HepG2 (cell line): ENCODE results near the gene PTPRE. TPM values are rescaled to one million over a fixed set of nuclear protein-coding genes. Genes with fewer than 3 reads are reported as not detected.
"Not testable (repeated sequence)": the region's sequence is repeated elsewhere in the genome, so short reads cannot be mapped to it uniquely, and the experiment has no call there.

Experiments used
- ATAC-seq: fragments of 200-7000 bp; cut with Tn5 transposase; 3 replicates; pipeline ENCODE4 v1.9.1; 2020; ENCODE audit warnings: mild to moderate bottlenecking, moderate library complexity
- BruUV-seq: library from RNA; stranded (reverse); fragments of 400-500 nt; replicated peaks from 2 replicates; lab custom pipeline; 2021; lab: Mats Ljungman, UMichigan
- CTCF ChIA-PET: fragments of 300-600 bp; formaldehyde crosslinking; extraction: SDS; loops from one replicate; lab custom pipeline; 2021; ENCODE audit warnings: low total read pairs, inconsistent platforms, low intra/inter-chr PET ratio; lab: Yijun Ruan, JAX
- POLR2A ChIA-PET: fragments of 350-600 bp; sonication (Branson Sonifier 250); formaldehyde crosslinking; loops from one replicate; lab custom pipeline; 2020; ENCODE audit warnings: antibody characterized with exemption, inconsistent platforms; lab: Yijun Ruan, JAX
- DNase-seq: peaks from one replicate; pipeline ENCODE4 v3.0.0-alpha.2; 2015; ENCODE audit warnings: low spot score
- FAIRE-seq: peaks from 3 replicates; lab custom pipeline; 2011; peaks lifted over from hg19 to GRCh38; lab: Jason Lieb, UNC
- H2AFZ ChIP-seq: one replicate; pipeline ENCODE4 v1.6.1; 2011; ENCODE audit warnings: low read length, inconsistent platforms
- H3K27ac ChIP-seq: fragments of 300-600 bp; 3 replicates; pipeline ENCODE4 v1.8.0; 2011; ENCODE audit warnings: mixed run types, mild to moderate bottlenecking, mixed read lengths, low read length, inconsistent platforms; ENCODE audit not compliant: insufficient read depth; ENCODE audit errors: extremely low read length
- H3K27me3 ChIP-seq, 2 experiments: fragments of 200-600 bp in 1 of 2; 2 replicates in 1 of 2; 3 replicates in 1 of 2; pipeline versions ENCODE4 v1.6.0 to v1.8.0; 2011; ENCODE audit warnings: low read length in 2 of 2, mild to moderate bottlenecking in 2 of 2, moderate library complexity in 2 of 2, inconsistent platforms in 1 of 2; ENCODE audit not compliant: insufficient read depth in 2 of 2, control insufficient read depth in 1 of 2
- H3K36me3 ChIP-seq, 2 experiments: fragments of 200-600 bp in 1 of 2; replicated peaks in 1 of 2; 2 replicates in 1 of 2; 3 replicates in 1 of 2; pipeline versions ENCODE4 v1.5.1 to v1.8.0; 2011; ENCODE audit warnings: low read length in 2 of 2, inconsistent platforms in 1 of 2; ENCODE audit not compliant: insufficient read depth in 2 of 2, control insufficient read depth in 1 of 2
- H3K4me1 ChIP-seq: 2 replicates; pipeline ENCODE4 v1.5.1; 2012; ENCODE audit warnings: low read length, inconsistent platforms; ENCODE audit not compliant: insufficient read depth
- H3K4me2 ChIP-seq: 2 replicates; pipeline ENCODE4 v1.6.0; 2011; ENCODE audit warnings: low read depth, low read length, inconsistent platforms
- H3K4me3 ChIP-seq, 3 experiments: fragments of 200-600 bp in 1 of 3; sonication (generic), shearing (Covaris generic) in 1 of 3; replicated peaks in 1 of 3; 2 replicates each; pipeline ENCODE4 v1.5.1; 2011 to 2016; ENCODE audit warnings: low read length in 3 of 3, inconsistent platforms in 2 of 3, low read depth in 2 of 3, mild to moderate bottlenecking in 2 of 3, control low read depth in 1 of 3, mixed read lengths in 1 of 3; ENCODE audit not compliant: insufficient read depth in 1 of 3
- H3K79me2 ChIP-seq: one replicate; pipeline ENCODE4 v1.6.1; 2011; ENCODE audit warnings: low read length, inconsistent platforms; ENCODE audit not compliant: insufficient read depth
- H3K9ac ChIP-seq: 2 replicates; pipeline ENCODE4 v1.6.0; 2011; ENCODE audit warnings: mild to moderate bottlenecking, low read depth, low read length, inconsistent platforms; ENCODE audit not compliant: insufficient read depth
- H3K9me3 ChIP-seq: 2 replicates; pipeline ENCODE4 v1.5.1; 2012; ENCODE audit warnings: mild to moderate bottlenecking, low read length
- H4K20me1 ChIP-seq: 2 replicates; pipeline ENCODE4 v1.6.0; 2011; ENCODE audit warnings: inconsistent platforms, mild to moderate bottlenecking, low read length, moderate library complexity; ENCODE audit not compliant: insufficient read depth
- ATRX ChIP-seq: sonication (generic); formaldehyde crosslinking; IDR thresholded peaks from 2 replicates; pipeline ENCODE4 v1.4.0; 2020; ENCODE audit warnings: missing genetic modification reagents, borderline replicate concordance
- DR1 ChIP-seq: sonication (generic); formaldehyde crosslinking; IDR thresholded peaks from 2 replicates; pipeline ENCODE4 v1.8.0; 2021; ENCODE audit warnings: mild to moderate bottlenecking, missing genetic modification reagents, inconsistent platforms
- MEIS1 ChIP-seq: sonication (generic); formaldehyde crosslinking; IDR thresholded peaks from 2 replicates; pipeline ENCODE4 v1.9.0; 2021; ENCODE audit warnings: mild to moderate bottlenecking, missing genetic modification reagents, moderate library complexity, borderline replicate concordance
- SSRP1 ChIP-seq: IDR thresholded peaks from 2 replicates; pipeline ENCODE4 v1.6.1; 2016; ENCODE audit warnings: control low read depth
- ZBTB7A ChIP-seq: sonication (generic); formaldehyde crosslinking; IDR thresholded peaks from 2 replicates; pipeline ENCODE4 v1.8.0; 2022; ENCODE audit warnings: mild to moderate bottlenecking, missing genetic modification reagents
- ZC3H4 ChIP-seq: sonication (generic); formaldehyde crosslinking; IDR thresholded peaks from 2 replicates; pipeline ENCODE4 v1.4.0; 2020; ENCODE audit warnings: missing genetic modification reagents, borderline replicate concordance
- ZNF337 ChIP-seq: sonication (generic); formaldehyde crosslinking; IDR thresholded peaks from 2 replicates; pipeline ENCODE4 v1.5.1; 2020; ENCODE audit warnings: missing genetic modification reagents, low read depth, mild to moderate bottlenecking, borderline replicate concordance
- ZNF891 ChIP-seq: sonication (generic); formaldehyde crosslinking; IDR thresholded peaks from 2 replicates; pipeline ENCODE4 v1.5.0; 2020; ENCODE audit warnings: mild to moderate bottlenecking, missing genetic modification reagents
- WGBS: methylation state at CpG from one replicate; pipeline ENCODE4 v1.1.6; 2017; ENCODE audit warnings: low lambda C conversion rate; 5-methylcytosine and 5-hydroxymethylcytosine counted together
- in situ Hi-C: cut with HindIII; loops from 2 replicates; pipeline ENCODE4 v1.10.0; 2017; ENCODE audit warnings: low pct_unique_long_range_greater_than_20kb; ENCODE audit not compliant: extremely low pct_ligation_motif_present
- intact Hi-C: fragments of 100-400 bp; cut with micrococcal nuclease; formaldehyde crosslinking; loops from one replicate; pipeline ENCODE4 v1.10.0; 2022; ENCODE audit not compliant: unreplicated experiment
- polyA plus RNA-seq, 8 experiments: library from polyadenylated mRNA; depleted of rRNA in 3 of 8; stranded (reverse) in 7 of 8; unstranded in 1 of 8; fragments of >200 nt; fragmentation: Illumina TruSeq in 4 of 8; extraction: Trizol in 4 of 8; gene quantifications; 2 replicates each; pipeline versions ENCODE4 v1.2.1 to v1.2.3, GENCODE V29; 2011 to 2016; ENCODE audit warnings: low read depth in 4 of 8, missing spikeins in 1 of 8, mixed read lengths in 1 of 8; ENCODE audit not compliant: insufficient read depth in 1 of 8
- total RNA-seq, 5 experiments: library from RNA; depleted of rRNA; stranded (reverse); fragments of >200 nt; fragmentation: Illumina TruSeq; extraction: Trizol; gene quantifications; 2 replicates each; pipeline ENCODE4 v1.2.3, GENCODE V29; 2016; ENCODE audit warnings: low read depth in 1 of 5
- TF ChIP-seq, protein P1 (sequence below): sonication (generic); formaldehyde crosslinking; IDR thresholded peaks from 2 replicates; pipeline ENCODE4 v1.4.0; 2020; ENCODE audit warnings: missing genetic modification reagents, borderline replicate concordance
- TF ChIP-seq, protein P2 (sequence below): sonication (generic); formaldehyde crosslinking; IDR thresholded peaks from 2 replicates; pipeline ENCODE4 v1.5.1; 2020; ENCODE audit warnings: missing genetic modification reagents, mild to moderate bottlenecking, borderline replicate concordance
- TF ChIP-seq, protein P3 (sequence below): sonication (generic); formaldehyde crosslinking; IDR thresholded peaks from 2 replicates; pipeline ENCODE4 v1.8.0; 2022; ENCODE audit warnings: mild to moderate bottlenecking, missing genetic modification reagents, moderate library complexity

Gene PTPRE
- total and polyA plus RNA-seq, 2 of the 13 experiments (the other 11 are each of a cell fraction or from before 2014, with no cell fraction given): 0.01 to 0.02 TPM

DNA sequence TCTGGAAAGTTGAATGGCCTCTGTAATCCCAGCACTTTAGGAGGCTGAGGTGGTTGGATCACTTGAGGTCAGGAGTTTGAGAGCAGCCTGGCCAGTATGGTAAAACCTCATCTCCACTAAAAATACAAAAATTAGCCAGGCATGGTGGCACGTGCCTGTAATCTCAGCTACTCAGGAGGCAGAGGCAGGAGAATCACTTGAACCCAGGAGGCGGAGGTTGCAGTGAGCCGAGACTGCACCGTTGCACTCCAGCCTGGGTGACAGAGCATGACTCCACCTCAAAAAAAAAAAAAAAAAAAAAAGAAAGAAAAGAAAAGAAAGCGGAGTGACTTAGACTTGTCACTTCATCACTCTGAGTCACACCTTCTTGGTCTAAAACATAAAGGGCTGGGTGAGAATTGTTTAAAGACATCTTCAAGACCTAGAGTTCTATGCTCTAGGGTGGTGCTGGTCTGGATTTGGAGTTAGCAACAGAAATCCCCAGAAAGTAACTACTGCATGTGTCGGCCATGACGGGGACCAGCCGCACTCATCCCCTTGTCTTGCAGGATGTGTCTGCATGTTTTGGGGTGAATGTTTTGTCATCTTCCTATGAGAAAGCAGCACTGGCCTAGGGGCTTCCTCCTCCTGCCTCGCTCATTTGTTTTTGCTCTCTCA is 83.4 kb downstream of the PTPRE start:
- H3K9me3 ChIP-seq, H3K9ac ChIP-seq, H3K36me3 ChIP-seq, in situ Hi-C loops, H4K20me1 ChIP-seq, H3K4me3 ChIP-seq, H3K4me2 ChIP-seq, H3K79me2 ChIP-seq, BruUV-seq, CTCF ChIA-PET, DNase-seq, H3K27ac ChIP-seq, H3K4me1 ChIP-seq, ATAC-seq, POLR2A ChIA-PET, H2AFZ ChIP-seq, FAIRE-seq, intact Hi-C loops: not testable (repeated sequence)
- H3K27me3 ChIP-seq: peaks cover 0 to 33% of the 10 kb centered on the region in 2 experiments; a peak in 3 of 5 replicates
- 32% methylated on average over 9 of the region's 9 CpGs for WGBS

DNA sequence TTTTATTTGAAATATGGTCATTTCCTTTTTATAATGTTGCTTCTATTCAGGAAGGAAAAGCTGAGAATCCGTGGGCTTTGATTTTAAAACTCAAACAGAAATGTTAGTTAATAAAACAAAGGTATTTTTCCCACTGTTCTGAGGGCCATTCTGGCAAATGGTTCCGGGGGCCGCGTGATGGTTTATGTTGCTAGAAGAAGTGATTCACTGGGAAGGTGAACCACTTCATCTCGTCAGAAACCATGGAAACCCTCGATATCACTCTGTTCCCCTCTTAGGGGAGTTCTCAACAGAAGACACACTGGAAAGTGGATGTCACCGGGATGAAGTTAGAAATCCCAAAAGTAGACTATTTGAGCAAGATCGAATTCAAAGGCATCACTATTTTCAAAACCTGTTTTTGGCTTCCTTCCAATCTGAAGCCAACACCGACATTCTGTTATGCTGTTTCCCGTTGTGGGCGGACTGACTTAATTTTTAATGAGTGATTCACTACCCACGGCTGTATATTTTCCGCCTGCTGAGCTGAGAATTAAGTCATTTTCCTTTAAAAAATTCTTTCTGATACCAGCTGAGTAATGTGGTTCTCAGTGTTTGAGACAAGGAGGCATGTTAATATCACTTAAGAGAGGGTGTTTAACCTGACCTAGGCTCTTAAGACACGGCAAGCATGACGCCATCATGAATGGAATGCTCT is 84.1 kb downstream of the PTPRE start:
- Histone ChIP-seq H3K27me3 (peaks cover 0 to 39% of the 10 kb centered on the region in 2 experiments; a peak in 3 of 5 replicates), H2AFZ (no peak overlapping the region), H3K9ac (no peak overlapping the region), H3K27ac (no peak overlapping the region), H3K4me1 (no peaks in the 10 kb centered on the region), H3K4me2 (no peak overlapping the region), H3K79me2 (no peaks in the 10 kb centered on the region), H3K9me3 (no peaks in the 10 kb centered on the region), H3K36me3 (no peaks in the 10 kb centered on the region), H4K20me1 (no peaks in the 10 kb centered on the region), H3K4me3 (no peak overlapping the region)
- FAIRE-seq (no peak), ATAC-seq (no peak), DNase-seq (no peak)
- ChIA-PET POLR2A (no interaction called here), CTCF (no interaction called here)
- in situ Hi-C loops: no loop called here
- 26% methylated on average over 15 of the region's 15 CpGs for WGBS
- intact Hi-C loops: no loop called here
- BruUV-seq: no TSS peak
- no peak for TF ChIP-seq ZC3H4 (CRISPR knock-in tag)
- TF ChIP-seq ZNF891 (CRISPR knock-in tag): no peak
- TF ChIP-seq, protein P1, sequence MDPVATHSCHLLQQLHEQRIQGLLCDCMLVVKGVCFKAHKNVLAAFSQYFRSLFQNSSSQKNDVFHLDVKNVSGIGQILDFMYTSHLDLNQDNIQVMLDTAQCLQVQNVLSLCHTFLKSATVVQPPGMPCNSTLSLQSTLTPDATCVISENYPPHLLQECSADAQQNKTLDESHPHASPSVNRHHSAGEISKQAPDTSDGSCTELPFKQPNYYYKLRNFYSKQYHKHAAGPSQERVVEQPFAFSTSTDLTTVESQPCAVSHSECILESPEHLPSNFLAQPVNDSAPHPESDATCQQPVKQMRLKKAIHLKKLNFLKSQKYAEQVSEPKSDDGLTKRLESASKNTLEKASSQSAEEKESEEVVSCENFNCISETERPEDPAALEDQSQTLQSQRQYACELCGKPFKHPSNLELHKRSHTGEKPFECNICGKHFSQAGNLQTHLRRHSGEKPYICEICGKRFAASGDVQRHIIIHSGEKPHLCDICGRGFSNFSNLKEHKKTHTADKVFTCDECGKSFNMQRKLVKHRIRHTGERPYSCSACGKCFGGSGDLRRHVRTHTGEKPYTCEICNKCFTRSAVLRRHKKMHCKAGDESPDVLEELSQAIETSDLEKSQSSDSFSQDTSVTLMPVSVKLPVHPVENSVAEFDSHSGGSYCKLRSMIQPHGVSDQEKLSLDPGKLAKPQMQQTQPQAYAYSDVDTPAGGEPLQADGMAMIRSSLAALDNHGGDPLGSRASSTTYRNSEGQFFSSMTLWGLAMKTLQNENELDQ (CRISPR knock-in tag): no peak
- no peak for TF ChIP-seq DR1 (CRISPR knock-in tag)
- TF ChIP-seq ATRX (CRISPR knock-in tag): no peak
- no peak for TF ChIP-seq ZNF337 (CRISPR knock-in tag)
- TF ChIP-seq MEIS1 (CRISPR knock-in tag): no peak
- TF ChIP-seq, protein P2, sequence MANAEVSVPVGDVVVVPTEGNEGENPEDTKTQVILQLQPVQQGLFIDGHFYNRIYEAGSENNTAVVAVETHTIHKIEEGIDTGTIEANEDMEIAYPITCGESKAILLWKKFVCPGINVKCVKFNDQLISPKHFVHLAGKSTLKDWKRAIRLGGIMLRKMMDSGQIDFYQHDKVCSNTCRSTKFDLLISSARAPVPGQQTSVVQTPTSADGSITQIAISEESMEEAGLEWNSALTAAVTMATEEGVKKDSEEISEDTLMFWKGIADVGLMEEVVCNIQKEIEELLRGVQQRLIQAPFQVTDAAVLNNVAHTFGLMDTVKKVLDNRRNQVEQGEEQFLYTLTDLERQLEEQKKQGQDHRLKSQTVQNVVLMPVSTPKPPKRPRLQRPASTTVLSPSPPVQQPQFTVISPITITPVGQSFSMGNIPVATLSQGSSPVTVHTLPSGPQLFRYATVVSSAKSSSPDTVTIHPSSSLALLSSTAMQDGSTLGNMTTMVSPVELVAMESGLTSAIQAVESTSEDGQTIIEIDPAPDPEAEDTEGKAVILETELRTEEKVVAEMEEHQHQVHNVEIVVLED: no peak
- TF ChIP-seq SSRP1 (CRISPR knock-in tag): no peak
- no peak for TF ChIP-seq ZBTB7A (CRISPR knock-in tag)
- TF ChIP-seq, protein P3, sequence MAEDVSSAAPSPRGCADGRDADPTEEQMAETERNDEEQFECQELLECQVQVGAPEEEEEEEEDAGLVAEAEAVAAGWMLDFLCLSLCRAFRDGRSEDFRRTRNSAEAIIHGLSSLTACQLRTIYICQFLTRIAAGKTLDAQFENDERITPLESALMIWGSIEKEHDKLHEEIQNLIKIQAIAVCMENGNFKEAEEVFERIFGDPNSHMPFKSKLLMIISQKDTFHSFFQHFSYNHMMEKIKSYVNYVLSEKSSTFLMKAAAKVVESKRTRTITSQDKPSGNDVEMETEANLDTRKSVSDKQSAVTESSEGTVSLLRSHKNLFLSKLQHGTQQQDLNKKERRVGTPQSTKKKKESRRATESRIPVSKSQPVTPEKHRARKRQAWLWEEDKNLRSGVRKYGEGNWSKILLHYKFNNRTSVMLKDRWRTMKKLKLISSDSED (CRISPR knock-in tag): no peak
